ENCODE data around the gene GAPVD1. TPM values are rescaled to one million over a fixed set of nuclear protein-coding genes. Genes with fewer than 3 reads are reported as not detected.
A peak's percentile ranks its signal among the peaks of the same experiment; 100 is the strongest.

Gene GAPVD1
- total and polyA plus RNA-seq, 2 of the 13 experiments (the other 11 are each of a cell fraction or from before 2014, with no cell fraction given), result 11.1 to 33.2 TPM

- in situ Hi-C loops (cut with HindIII; ENCODE audit: extremely low pct_ligation_motif_present, low pct_unique_long_range_greater_than_20kb), result loop anchor here (5.0 to 10.0 kb wide), 2 partner anchors 115 to 598 kb away; partner anchors contain the start of genes NR6A1 and OLFML2A
- ATAC-seq (peak; percentile 22; the same call in 2 of the 3 replicates), DNase-seq (ENCODE audit: low spot score) (peak; percentile 40), FAIRE-seq (no peak)
- no peak overlapping the region for H3K27ac ChIP-seq (ENCODE audit: extremely low read length, insufficient read depth, low read length)
- no TSS peak for BruUV-seq (replicated peaks)
- H3K79me2 ChIP-seq (ENCODE audit: insufficient read depth, low read length), result no peaks in the 10 kb centered on the region
- 53% methylated on average over 7 of the region's 9 CpGs for WGBS (ENCODE audit: low lambda C conversion rate)
- CTCF ChIA-PET (ENCODE audit: low intra/inter-chr PET ratio, low total read pairs), result no interaction called here
- intact Hi-C loops (cut with micrococcal nuclease; ENCODE audit: unreplicated experiment), result loop anchor here (10.0 kb wide), 1 partner anchor 598 kb away; the partner anchor contains the start of genes NR6A1 and OLFML2A
- no peaks in the 10 kb centered on the region for H4K20me1 ChIP-seq (ENCODE audit: insufficient read depth, low read length)
- peaks cover under 1 to 14% of the 10 kb centered on the region in 2 experiments; a peak in 3 of 5 replicates for H3K27me3 ChIP-seq (ENCODE audit: control insufficient read depth in 1 of 2, insufficient read depth in 2 of 2, low read length in 2 of 2)
- no peak overlapping the region for H3K4me3 ChIP-seq (replicated peaks in 1 of 3; ENCODE audit: insufficient read depth in 1 of 3, low read depth in 2 of 3, low read length in 3 of 3)
- POLR2A ChIA-PET, result no interaction called here
- H3K4me2 ChIP-seq (ENCODE audit: low read depth, low read length), result no peak overlapping the region
- H3K4me1 ChIP-seq (ENCODE audit: insufficient read depth, low read length), result peaks cover 56% of the 10 kb centered on the region
- H3K9me3 ChIP-seq (ENCODE audit: low read length), result no peaks in the 10 kb centered on the region
- no peak overlapping the region for H2AFZ ChIP-seq (ENCODE audit: low read length)
- no peaks in the 10 kb centered on the region for H3K36me3 ChIP-seq (replicated peaks in 1 of 2; ENCODE audit: control insufficient read depth in 1 of 2, insufficient read depth in 2 of 2, low read length in 2 of 2)
- no peak overlapping the region for H3K9ac ChIP-seq (ENCODE audit: insufficient read depth, low read depth, low read length)
- peak; percentile 30; the same call in 1 of the 2 replicates for TF ChIP-seq ZNF687 (CRISPR knock-in tag; IDR thresholded peaks at IDR 0.05)
- TF ChIP-seq POLR2A (IDR thresholded peaks at IDR 0.05; ENCODE audit: insufficient read depth in 1 of 2, low read depth in 2 of 2, low read length in 2 of 2), result no peak
Measured at GRCh38 chr9:125372441-125373226, 111.0 kb downstream of the GAPVD1 start.
